DMS 273 treated with DMSO at 0.1 percent for 48 hours (cell line): ENCODE data around the gene CCNT2.
"Not testable (repeated sequence)": the region's sequence is repeated elsewhere in the genome, so short reads cannot be mapped to it uniquely, and the experiment has no call there.

Experiments used
- DNase-seq: peaks from one replicate; lab custom pipeline; 2025; lab: John Stamatoyannopoulos, UW

Gene CCNT2

DNA sequence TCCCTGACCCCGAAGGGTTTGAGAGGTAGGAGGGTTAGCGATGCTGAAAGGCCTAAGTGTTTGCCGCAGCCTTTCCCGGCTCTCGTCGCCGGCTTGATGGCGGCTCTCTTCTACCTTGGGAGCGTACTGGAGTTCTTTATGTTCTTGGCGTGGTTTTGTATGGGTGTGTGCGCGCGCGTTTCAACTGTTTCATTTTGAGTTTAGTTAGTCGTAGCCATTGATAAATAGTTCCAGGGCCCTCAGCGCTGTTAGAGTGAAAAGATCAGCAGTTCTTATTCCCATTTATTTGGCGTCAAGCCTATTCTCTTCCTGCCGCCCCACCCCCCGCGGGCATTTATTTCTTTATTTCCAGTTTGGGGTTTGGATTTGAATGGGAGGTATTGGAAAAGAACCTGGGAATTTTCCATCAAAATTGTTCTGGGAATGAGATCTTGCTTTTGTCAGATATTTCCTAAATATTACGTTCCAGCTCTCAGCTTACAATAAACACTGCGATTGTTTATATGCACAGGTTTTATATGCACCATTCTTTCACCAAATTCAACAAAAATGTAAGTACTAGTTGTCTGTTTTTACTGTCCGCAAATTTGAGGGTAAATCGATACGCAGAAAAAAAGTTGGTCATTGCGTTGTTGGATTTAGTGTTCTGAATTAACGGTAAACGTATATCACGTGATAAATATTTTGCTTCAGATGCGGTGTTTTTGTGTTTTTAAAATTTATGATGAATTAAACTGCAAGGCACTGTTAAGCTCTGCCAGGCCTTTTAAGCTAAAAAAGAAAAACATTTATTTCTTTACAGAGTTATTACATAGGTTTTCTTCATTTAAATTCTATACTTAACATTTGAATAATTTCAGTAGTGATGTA, 954 bp downstream of the CCNT2 start:
- no peak for DNase-seq

DNA sequence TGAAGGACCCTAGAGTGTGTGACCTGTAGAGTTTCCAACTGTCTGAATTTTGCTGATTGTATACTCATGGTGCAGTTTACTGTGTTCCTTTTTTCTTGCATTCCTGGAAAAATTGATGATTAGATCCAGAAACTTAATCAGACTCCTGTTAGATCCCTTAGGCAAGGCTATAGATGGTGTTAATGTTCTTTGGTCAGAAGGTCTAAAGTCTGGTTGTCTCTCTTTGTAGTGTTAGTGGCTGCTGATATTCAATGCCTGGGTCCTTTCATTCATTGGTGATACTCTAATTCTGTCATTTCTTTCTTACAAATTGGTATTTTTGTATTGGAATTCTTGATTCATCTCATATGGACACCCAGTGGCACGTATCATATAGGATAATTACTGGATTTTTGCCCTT, 6.3 kb downstream of the CCNT2 start:
- DNase-seq = no peak

DNA sequence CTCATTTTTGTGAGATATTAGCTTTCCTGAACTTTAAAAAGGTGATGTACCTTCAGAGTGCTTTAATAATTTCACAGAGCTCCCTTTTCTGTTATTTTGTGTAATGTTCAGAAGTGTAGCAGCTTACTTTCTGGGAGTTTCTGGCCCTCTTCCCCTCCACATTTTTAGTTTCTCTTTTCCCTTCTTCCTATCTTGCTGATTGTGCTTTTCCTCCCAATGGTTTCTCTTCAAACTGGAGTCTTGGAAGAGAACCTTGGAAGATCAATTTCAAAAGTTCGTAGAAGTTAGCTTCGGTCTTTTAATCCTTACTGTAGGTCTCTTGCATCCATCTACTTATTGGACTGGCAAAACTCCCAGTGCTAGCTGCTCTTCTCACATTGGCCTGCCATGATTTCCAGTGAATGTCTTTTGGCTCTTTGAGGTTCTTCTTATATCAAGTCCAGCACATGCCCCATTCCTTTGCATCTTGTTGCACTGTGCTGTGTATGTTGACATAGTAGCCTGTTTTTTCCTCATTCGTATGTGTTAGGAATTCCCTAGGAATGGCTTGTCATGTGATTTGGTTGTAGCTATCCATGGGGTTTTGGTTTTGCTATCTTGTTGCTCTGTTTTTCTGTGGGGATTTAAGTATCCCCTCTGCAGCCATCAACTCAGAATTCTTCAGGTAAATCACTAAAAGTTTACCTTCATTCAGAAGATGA, 7.8 kb downstream of the CCNT2 start:
- DNase-seq = no peak

DNA sequence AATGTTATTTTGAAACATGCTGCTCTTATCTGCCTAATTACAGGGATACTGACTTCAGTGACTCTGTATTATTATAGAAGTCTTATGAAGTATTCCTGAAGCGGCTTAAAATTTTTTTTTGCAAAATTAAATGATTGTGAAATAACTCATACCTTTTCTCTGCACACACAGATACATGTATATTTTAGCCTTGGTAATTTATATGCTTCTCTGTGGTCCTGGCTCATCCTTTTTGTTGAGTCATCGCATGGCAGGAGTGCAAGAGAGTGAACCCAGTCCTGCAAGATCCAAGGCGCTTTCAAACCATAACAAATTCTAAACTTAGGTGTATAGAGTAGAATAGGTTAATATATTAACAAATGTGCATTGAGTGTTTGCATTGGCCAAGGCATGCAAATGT, 8.6 kb downstream of the CCNT2 start:
- no peak for DNase-seq

DNA sequence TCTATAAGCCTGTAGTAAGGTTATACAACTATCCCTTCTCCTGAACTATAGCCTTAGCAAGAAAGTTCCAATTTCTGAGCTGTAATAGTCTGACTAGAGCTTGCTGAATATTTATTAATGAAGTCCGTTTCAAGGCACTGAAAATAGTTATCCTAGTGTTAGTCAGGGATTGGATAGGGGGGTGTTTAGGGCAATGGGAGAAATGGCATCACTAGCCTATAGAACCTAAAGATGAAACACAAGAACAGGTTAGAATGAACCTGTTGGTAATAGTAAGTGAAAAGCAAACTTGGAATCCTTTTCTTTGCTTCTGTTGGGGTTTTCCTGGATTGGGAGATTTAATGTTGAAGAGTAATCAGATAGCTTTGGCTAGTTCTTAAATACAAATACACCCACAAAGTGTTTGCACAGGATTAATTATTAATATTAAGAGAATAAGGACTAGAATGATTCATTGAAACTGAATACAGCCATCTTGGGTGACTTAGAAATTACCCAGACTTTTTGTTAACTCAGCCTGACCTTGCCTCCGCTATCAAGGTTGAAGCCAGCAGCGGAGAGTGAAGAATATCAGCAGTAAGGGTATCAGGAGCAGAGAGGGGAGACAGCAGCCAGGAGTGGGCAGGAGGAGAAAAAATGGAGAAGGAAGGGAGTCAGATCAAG, 14.4 kb downstream of the CCNT2 start:
- no peak for DNase-seq

DNA sequence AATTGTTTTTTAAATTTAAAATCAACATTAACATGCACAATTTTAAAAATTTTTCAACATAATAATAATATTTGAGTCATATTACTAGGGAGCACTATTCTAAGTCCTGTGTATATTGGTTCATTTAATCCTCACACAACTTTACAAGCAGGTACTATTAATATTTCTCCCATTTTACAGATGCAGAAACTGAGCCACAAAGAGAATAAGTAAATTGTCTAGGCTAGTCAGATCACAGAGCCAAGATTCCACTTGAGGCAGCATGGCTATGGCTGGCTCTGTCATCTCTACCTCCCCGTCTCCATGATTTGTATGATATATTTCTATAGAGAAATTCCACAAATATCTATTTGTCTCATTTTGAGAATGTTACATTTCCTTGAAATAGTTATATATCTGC, 15.1 kb downstream of the CCNT2 start:
- no peak for DNase-seq

DNA sequence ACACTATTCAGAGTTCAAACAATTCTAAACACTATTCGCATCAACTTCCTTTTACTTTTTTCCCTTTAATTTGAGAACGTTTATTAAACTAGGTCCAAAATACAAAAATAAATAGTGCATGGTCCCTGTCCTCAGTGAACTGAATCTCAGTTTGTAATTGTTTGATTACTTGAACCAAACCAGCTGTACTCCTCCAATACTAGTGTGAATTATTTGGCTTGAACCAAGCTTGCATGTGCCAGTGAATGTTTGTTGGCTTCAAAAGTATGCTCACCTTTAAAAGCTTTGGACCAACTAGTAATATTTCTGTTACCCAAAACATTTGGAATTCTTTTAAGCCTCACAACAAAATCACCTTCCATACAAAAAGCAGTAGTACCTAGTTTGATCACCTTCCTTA, 15.5 kb downstream of the CCNT2 start:
- no peak for DNase-seq

DNA sequence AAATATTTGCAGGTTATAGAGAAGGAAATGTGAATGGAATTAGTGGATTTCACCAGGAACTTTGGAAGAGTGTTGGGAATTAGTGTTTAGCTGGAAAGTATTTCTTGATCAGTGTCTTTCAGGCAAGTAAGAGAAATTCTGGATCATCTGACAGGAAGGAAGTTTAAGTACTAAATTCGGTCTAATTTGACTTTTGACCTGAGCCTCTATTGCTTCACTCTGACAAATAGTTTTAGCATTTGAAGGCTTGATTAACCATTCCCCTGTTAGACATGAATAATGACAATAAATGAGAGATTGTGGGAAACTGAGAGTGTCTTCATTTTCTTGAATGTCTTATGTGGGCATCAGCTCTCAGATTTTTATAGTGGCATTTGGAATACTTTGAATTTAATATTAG, 16.0 kb downstream of the CCNT2 start:
- DNase-seq = no peak

DNA sequence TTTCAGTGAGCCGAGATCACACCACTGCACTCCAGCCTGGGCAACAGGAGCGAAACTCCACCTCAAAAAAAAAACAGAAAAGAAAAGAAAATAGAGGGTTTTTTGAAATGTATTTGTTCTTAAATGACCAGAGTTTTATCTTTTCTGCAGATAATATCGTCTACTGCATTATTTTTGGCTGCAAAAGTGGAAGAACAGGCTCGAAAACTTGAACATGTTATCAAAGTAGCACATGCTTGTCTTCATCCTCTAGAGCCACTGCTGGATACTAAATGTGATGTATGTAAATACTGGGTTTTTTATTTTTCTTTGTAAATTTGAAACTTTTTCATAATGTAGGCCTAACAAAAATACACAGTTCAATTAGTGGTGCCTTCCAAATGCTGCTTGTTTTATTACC, 18.1 kb downstream of the CCNT2 start:
- no peak for DNase-seq

DNA sequence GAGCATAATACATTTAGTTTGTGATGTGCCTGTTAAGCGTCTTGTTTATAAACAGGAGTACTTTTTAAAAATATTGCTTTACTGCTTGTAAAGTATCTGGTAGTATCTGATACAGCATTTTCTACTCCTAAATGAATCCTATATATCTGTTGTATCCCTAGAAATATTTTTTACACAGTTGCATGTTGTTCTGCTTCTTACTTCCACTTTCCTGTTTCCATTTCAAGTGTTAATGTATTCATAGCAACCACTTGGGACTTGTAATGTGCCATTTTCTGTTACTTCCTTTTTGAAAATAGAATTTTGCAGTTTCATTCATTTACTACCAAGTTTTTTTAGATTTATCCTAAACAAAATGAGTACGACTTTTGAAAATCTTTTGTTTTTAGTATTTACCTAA, 24.9 kb downstream of the CCNT2 start:
- DNase-seq = no peak

DNA sequence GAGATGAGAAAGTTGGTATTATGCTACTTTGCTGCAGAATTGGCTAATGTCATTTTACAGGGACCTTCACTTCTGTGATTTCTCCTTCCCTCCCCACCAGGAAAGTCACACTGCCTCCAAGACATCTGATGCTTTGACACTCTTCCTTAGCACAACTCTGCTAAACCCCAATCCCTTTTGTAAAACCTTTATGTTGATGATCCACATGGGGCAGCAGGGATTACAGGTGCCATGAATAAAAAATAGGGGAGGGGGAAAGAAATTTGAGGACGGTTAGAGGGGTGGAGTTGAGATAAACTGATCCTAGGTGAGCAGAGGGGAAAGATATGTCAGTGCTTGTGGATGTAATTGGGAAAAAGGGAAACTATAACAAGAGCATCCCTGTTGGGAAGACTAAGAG, 26.4 kb downstream of the CCNT2 start:
- no peak for DNase-seq

DNA sequence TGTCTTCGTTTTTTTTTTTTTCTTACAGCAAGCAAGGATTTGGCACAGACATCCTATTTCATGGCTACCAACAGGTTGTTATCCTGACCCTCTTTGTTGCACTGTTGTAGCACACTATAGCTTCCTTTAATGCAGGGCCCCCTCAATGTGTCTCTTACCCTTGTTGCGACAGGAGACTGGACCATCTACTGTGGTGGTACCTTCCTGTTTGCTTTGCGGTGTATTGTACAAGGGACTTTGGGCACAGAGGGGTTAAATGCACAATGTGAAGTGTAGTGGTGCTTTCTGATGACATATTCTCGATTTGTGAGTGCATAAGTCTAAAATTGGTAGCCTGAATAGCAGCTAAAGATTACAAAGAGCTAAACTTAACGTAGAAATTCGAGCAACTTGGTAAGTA, 27.5 kb downstream of the CCNT2 start:
- DNase-seq = no peak

DNA sequence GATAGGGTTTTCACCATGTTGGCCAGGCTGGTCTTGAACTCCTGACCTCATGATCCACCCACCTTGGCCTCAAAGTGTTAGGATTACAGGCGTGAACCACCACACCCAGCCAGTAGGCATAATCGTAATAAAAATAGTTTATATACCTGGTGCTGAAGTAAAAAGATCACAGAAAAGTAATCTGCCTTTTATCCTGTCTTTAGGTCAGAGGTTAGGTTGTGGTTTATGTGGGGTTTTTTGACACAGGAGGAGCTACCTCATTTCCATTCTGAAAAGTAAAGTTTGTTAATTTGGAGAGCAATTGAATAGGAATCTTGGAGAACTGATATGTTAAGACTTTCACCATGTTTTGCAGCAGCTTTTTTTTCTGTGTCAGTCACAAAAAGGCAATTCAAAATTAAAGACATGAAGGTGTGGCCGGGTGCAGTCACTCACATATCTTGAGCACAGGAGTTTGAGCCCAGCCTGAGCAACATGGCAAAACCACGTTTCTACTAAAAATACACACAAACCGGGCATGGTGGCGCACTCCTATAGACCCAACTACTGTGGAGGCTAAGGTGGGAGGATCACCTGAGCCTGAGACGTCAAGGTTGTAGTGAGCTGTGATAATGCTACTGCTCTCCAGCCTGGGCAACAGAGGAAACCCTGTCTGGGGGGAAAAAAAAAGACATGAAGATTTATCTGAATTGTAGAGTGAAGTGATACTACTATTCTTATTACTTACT, 31.5 kb downstream of the CCNT2 start:
- no peak for DNase-seq

DNA sequence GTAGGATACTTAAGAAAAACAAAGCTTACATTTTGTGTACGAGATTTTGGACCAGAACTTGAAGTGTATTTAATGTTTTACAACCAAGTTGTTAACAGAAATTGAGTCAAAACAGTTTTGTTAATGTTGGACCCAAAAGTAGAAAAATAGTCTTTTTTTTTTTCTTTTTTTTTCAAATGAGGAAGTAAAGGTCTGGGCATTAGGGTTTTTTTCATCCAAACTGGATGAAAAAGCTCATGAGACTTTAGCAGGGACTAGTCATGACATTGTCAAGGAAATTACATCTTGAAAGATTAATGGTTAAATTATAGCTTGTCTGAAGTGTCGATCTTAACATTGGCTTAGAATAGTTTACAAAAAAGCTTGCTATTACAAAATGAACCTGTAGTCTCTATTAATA, 32.3 kb downstream of the CCNT2 start:
- DNase-seq = no peak

DNA sequence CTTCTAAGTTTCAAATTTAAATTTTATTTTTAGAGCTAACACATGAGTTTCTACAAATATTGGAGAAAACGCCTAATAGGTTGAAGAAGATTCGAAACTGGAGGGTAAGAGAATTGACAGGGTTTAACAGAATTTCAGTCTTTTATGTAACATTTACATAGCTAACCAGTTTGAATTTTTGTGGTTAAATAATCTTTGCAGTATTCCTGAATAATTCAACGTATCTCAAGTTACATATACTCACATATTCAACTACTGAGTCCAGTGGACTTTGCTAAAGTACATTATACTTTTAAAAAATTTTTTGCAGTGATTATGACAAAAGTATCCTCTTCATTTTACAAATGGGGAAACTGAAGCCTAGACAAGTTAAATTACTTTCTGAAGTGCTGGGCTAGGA, 34.0 kb downstream of the CCNT2 start:
- DNase-seq = no peak

DNA sequence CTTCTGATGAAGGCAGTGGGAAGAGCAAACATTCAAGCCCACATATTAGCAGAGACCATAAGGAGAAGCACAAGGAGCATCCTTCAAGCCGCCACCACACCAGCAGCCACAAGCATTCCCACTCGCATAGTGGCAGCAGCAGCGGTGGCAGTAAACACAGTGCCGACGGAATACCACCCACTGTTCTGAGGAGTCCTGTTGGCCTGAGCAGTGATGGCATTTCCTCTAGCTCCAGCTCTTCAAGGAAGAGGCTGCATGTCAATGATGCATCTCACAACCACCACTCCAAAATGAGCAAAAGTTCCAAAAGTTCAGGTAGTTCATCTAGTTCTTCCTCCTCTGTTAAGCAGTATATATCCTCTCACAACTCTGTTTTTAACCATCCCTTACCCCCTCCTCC, 35.4 kb downstream of the CCNT2 start:
- DNase-seq = no peak

DNA sequence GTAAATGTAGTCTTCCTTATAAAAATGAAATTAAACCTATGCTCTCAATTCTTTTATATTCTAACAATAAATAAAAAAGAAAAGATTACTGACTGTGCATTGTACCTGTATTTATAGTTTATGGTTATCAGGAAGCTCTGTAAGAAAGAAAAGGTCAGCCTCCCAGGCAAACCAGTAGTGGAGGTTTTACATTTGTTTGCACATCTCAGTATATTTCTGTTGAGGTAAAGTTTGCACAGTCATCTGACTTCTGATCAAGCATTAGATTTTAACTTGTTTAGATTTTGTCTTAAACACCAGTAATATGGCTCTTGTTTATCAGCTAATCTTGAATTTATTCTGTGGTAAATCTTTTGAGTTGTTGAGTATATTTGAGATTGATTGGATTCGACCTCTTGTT, 37.1 kb downstream of the CCNT2 start:
- no peak for DNase-seq

DNA sequence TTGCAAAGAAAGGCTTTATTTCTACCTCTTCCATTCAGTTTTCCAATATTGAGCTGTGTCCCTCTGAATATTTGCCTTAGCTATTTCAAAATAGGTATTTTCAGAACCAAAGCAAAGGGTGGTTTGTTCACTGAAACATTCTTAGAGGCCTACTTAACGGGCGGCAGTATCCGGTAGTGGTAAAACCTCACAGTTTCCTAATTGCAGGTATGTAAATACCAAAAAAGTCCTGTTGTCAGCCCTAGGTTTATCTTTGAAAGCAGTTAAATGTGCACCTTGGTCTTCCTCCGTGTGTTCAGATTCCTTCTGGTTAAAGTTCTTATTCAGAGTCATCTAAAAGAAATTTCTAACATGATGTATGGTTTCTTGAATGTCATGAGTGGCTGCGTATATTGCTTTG, 38.9 kb downstream of the CCNT2 start:
- DNase-seq = no peak

DNA sequence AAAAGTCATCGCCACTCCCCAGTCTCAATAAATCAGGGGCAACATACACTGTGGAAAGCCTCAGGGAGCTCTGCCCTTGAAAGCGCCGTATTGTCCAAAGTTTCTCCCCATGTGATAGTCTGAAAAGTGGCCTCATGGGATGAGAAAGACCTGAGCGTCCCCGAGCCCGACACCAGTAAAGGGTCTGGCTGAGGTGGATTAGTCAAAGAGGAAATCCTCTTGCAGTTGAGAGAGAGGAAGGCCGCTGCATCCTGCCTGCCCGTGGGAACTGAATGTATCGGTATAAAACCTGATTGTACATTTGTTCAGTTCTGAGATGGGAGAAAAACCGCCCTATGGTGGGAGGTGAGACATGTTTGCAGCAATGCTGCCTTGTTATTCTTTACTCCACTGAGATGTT, 48.5 kb downstream of the CCNT2 start:
- not testable (repeated sequence) for DNase-seq

DNA sequence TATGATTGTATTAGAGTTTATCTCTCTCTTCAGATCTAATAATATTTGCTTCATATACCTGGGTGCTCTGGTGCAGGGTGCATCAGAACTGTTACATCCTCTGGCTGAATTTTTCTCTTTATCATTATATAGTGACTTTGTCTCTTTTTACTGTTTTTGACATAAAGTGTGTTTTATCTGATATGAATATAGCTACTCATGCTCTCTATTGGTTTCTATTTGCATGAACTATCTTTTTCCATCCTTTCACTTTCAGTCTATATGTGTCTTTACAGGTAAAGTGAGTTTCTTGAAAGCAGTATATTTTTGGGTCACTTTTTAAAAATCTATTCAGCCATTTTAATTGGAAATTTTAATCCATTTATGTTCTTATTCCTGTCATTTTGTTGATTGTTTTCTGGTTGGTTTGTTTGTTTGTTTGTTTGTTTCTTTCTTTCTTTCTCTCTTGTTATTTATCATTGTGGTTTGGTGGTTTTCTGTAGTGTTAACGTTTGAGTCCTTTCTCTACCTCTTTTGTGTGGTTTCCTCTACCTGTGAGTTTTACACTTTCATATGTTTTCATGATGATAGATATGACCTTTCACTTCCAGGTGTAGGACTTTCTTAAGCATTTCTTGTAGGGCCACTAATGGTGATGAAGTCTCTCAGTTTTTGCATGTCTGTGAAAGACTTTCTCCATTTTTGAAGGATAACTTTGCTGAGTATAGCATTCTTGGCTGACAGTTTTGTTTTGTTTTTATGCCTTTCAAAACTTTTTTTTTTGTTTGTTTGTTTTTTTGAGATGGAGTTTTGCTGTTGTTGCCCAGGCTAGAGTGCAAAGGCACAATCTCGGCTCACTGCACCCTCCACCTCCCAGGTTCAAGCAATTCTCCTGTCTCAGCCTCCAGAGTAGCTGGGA, 54.9 kb downstream of the CCNT2 start:
- no peak for DNase-seq

DNA sequence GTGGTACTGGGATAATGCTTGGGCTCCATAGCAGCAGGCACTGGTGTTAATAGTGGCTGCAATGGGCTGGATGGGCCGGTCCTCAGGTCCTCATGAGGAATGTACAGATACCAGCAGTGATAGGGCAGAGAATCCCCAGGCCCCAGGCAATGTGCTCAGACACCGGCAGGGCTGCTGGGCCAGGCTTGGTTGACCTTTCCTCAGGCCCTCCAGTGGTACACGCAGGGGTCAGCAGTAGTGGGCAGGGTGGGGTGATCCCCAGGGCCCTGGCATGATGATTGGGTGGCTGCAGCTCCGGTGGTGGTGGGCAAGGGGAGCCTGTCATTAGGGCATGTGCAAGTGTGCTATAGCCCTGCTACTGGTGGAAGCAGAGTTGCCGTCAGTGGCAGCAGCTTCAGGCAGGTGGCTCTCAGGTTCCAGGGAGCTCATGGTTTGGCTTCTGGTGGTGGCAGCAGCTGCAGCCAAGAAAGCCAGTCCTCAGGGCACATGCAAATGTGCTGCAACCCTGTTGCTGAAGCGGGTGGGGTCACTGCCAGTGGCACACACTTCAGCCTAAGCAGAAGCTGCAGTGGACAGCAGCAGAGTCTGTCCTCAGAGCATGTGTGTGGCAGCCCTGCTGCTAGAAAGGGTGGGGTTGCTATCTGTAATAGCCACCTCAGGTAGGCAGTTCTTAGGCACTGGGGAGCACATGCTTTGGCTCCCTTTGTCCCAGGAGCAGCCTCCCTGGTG, 56.8 kb downstream of the CCNT2 start:
- DNase-seq = no peak
